Astrocyte (in vitro differentiated cells and primary cell): ENCODE data around the gene CALHM1. TPM values are rescaled to one million over a fixed set of nuclear protein-coding genes. Genes with fewer than 3 reads are reported as not detected.

Experiments used
- DNase-seq: peaks from one replicate; pipeline ENCODE4 v3.0.0-alpha.2; 2010; ENCODE audit warnings: low read depth
- FAIRE-seq: peaks from 2 replicates; lab custom pipeline; 2011; peaks lifted over from hg19 to GRCh38; lab: Jason Lieb, UNC
- H2AFZ ChIP-seq: 2 replicates; pipeline ENCODE4 v1.6.0; 2012; ENCODE audit warnings: low read depth, low read length, inconsistent platforms
- H3K27ac ChIP-seq: 2 replicates; pipeline ENCODE4 v1.5.1; 2011; ENCODE audit warnings: low read depth, low read length, inconsistent platforms
- H3K27me3 ChIP-seq: 2 replicates; pipeline ENCODE4 v1.6.0; 2011; ENCODE audit warnings: low read length, inconsistent platforms; ENCODE audit not compliant: insufficient read depth
- H3K36me3 ChIP-seq: 2 replicates; pipeline ENCODE4 v1.5.1; 2011; ENCODE audit warnings: low read length, inconsistent platforms; ENCODE audit not compliant: insufficient read depth
- H3K4me1 ChIP-seq: 2 replicates; pipeline ENCODE4 v1.5.1; 2011; ENCODE audit warnings: low read length, inconsistent platforms; ENCODE audit not compliant: insufficient read depth
- H3K4me2 ChIP-seq: 2 replicates; pipeline ENCODE4 v1.6.0; 2012; ENCODE audit warnings: low read length, inconsistent platforms
- H3K4me3 ChIP-seq: 2 replicates; pipeline ENCODE4 v1.5.1; 2011; ENCODE audit warnings: low read depth, mild to moderate bottlenecking, low read length, inconsistent platforms; ENCODE audit not compliant: insufficient read depth
- H3K79me2 ChIP-seq: 2 replicates; pipeline ENCODE4 v1.6.0; 2012; ENCODE audit warnings: mild to moderate bottlenecking, low read length, inconsistent platforms; ENCODE audit not compliant: insufficient read depth
- H3K9ac ChIP-seq: 2 replicates; pipeline ENCODE4 v1.6.0; 2012; ENCODE audit warnings: mild to moderate bottlenecking, low read length, inconsistent platforms
- H3K9me3 ChIP-seq: 2 replicates; pipeline ENCODE4 v1.5.1; 2012; ENCODE audit warnings: low read depth, mild to moderate bottlenecking, low read length, inconsistent platforms; ENCODE audit not compliant: insufficient read depth
- H4K20me1 ChIP-seq: 2 replicates; pipeline ENCODE4 v1.6.0; 2012; ENCODE audit warnings: low read length, inconsistent platforms; ENCODE audit not compliant: insufficient read depth
- H3K27ac Mint-ChIP-seq: one replicate; pipeline ENCODE4 v1.8.0; 2021; ENCODE audit warnings: mild to moderate bottlenecking, mixed read lengths; ENCODE audit not compliant: unreplicated experiment
- H3K27me3 Mint-ChIP-seq: one replicate; pipeline ENCODE4 v1.8.0; 2021; ENCODE audit warnings: low read depth, mixed read lengths; ENCODE audit not compliant: unreplicated experiment
- H3K36me3 Mint-ChIP-seq: one replicate; pipeline ENCODE4 v1.8.0; 2021; ENCODE audit warnings: low read depth, mixed read lengths; ENCODE audit not compliant: unreplicated experiment
- H3K4me1 Mint-ChIP-seq: one replicate; pipeline ENCODE4 v1.8.0; 2021; ENCODE audit warnings: low read depth, mixed read lengths; ENCODE audit not compliant: unreplicated experiment
- H3K4me3 Mint-ChIP-seq: one replicate; pipeline ENCODE4 v1.8.0; 2021; ENCODE audit warnings: mild to moderate bottlenecking, moderate library complexity, mixed read lengths; ENCODE audit not compliant: unreplicated experiment
- H3K9me3 Mint-ChIP-seq: one replicate; pipeline ENCODE4 v1.8.0; 2021; ENCODE audit warnings: mild to moderate bottlenecking, mixed read lengths; ENCODE audit not compliant: unreplicated experiment
- CTCF ChIP-seq: IDR thresholded peaks from 2 replicates; pipeline ENCODE4 v1.5.1; 2011; ENCODE audit warnings: low read depth, mild to moderate bottlenecking, inconsistent platforms, low read length, moderate library complexity; ENCODE audit not compliant: insufficient read depth
- EZH2 ChIP-seq: IDR thresholded peaks from 2 replicates; pipeline ENCODE4 v1.6.1; 2012; ENCODE audit warnings: mild to moderate bottlenecking, low read length, inconsistent platforms; ENCODE audit not compliant: insufficient read depth
- total RNA-seq: library from RNA; stranded (reverse); gene quantifications from 2 replicates; pipeline ENCODE4 v1.2.1, GENCODE V29; 2021

CALHM1 gene
- total RNA-seq, 1 donor from 2014 or later = not detected

- Histone ChIP-seq H3K79me2 (no peaks in the 10 kb centered on the region), H4K20me1 (peaks cover 56% of the 10 kb centered on the region), H3K36me3 (peaks cover 15% of the 10 kb centered on the region), H3K27ac (no peak overlapping the region), H3K9ac (no peak overlapping the region), H3K4me1 (peaks cover 31% of the 10 kb centered on the region), H3K9me3 (no peaks in the 10 kb centered on the region), H3K4me3 (no peak overlapping the region), H3K27me3 (no peaks in the 10 kb centered on the region), H3K4me2 (no peak overlapping the region), H2AFZ (no peak overlapping the region)
- Mint-ChIP-seq H3K4me3 (no peak overlapping the region), H3K9me3 (no peaks in the 10 kb centered on the region), H3K4me1 (peaks cover 16% of the 10 kb centered on the region), H3K36me3 (peaks cover 43% of the 10 kb centered on the region), H3K27ac (peak overlapping the region; percentile 90), H3K27me3 (no peaks in the 10 kb centered on the region)
- TF ChIP-seq EZH2 (no peak), CTCF (no peak)
- peak; percentile 72 for DNase-seq
- FAIRE-seq = peak; percentile 39
Measured at GRCh38 chr10:103448746-103449145, 10.0 kb downstream of the CALHM1 start.

- Histone ChIP-seq H3K4me1 (peaks cover 28% of the 10 kb centered on the region), H3K4me2 (no peak overlapping the region), H3K27ac (no peak overlapping the region), H3K4me3 (no peak overlapping the region), H3K27me3 (no peaks in the 10 kb centered on the region), H3K79me2 (no peaks in the 10 kb centered on the region), H3K36me3 (peaks cover 30% of the 10 kb centered on the region), H2AFZ (no peak overlapping the region), H3K9me3 (no peaks in the 10 kb centered on the region), H3K9ac (no peak overlapping the region), H4K20me1 (peaks cover 62% of the 10 kb centered on the region)
- FAIRE-seq = no peak
- peaks cover 22% of the 10 kb centered on the region for H3K4me1 Mint-ChIP-seq
- H3K36me3 Mint-ChIP-seq = peaks cover 50% of the 10 kb centered on the region
- no peaks in the 10 kb centered on the region for H3K9me3 Mint-ChIP-seq
- TF ChIP-seq CTCF (no peak), EZH2 (no peak)
- no peaks in the 10 kb centered on the region for H3K27me3 Mint-ChIP-seq
- no peak overlapping the region for H3K27ac Mint-ChIP-seq
- H3K4me3 Mint-ChIP-seq = no peak overlapping the region
- no peak for DNase-seq
Measured at GRCh38 chr10:103447187-103447586, 11.5 kb downstream of the CALHM1 start.

GRCh38 chr10:103445767-103446567 lies 12.7 kb downstream of the CALHM1 start:
- Histone ChIP-seq H2AFZ (no peak overlapping the region), H3K9ac (no peak overlapping the region), H3K4me1 (peaks cover 28% of the 10 kb centered on the region), H3K27me3 (no peaks in the 10 kb centered on the region), H3K79me2 (no peaks in the 10 kb centered on the region), H3K4me2 (no peak overlapping the region), H4K20me1 (peaks cover 72% of the 10 kb centered on the region), H3K4me3 (no peak overlapping the region), H3K36me3 (peaks cover 30% of the 10 kb centered on the region), H3K27ac (no peak overlapping the region), H3K9me3 (no peaks in the 10 kb centered on the region)
- Mint-ChIP-seq H3K9me3 (no peaks in the 10 kb centered on the region), H3K4me1 (peaks cover 33% of the 10 kb centered on the region), H3K4me3 (peak overlapping the region; percentile 16), H3K27me3 (no peaks in the 10 kb centered on the region), H3K27ac (peak overlapping the region; percentile 66), H3K36me3 (peaks cover 60% of the 10 kb centered on the region)
- DNase-seq (peak; percentile 33), FAIRE-seq (no peak)
- TF ChIP-seq CTCF (no peak), EZH2 (no peak)
